Activated T-cell treated with anti-CD3 and anti-CD28 coated beads, Interleukin-2, amount 50 U/mL, for 24 hours (primary cell): ENCODE results near the gene TBX20.
A peak's percentile ranks its signal among the peaks of the same experiment; 100 is the strongest.

Source experiments
- DNase-seq: peaks from one replicate; pipeline ENCODE4 v3.0.0-alpha.2; 2020
- H3K27ac Mint-ChIP-seq: 2 replicates; pipeline ENCODE4 v1.8.0; 2020; ENCODE audit warnings: mild to moderate bottlenecking, mixed read lengths
- H3K27me3 Mint-ChIP-seq: 2 replicates; pipeline ENCODE4 v1.8.0; 2020; ENCODE audit warnings: mixed read lengths
- H3K36me3 Mint-ChIP-seq: 2 replicates; pipeline ENCODE4 v1.8.0; 2020; ENCODE audit warnings: low read depth, mixed read lengths
- H3K4me1 Mint-ChIP-seq: 2 replicates; pipeline ENCODE4 v1.8.0; 2020; ENCODE audit warnings: low read depth, mixed read lengths
- H3K4me3 Mint-ChIP-seq: 2 replicates; pipeline ENCODE4 v1.8.0; 2020; ENCODE audit warnings: mild to moderate bottlenecking, moderate library complexity, mixed read lengths
- H3K9me3 Mint-ChIP-seq: 2 replicates; pipeline ENCODE4 v1.8.0; 2020; ENCODE audit warnings: mixed read lengths

The TBX20 gene, protein sequence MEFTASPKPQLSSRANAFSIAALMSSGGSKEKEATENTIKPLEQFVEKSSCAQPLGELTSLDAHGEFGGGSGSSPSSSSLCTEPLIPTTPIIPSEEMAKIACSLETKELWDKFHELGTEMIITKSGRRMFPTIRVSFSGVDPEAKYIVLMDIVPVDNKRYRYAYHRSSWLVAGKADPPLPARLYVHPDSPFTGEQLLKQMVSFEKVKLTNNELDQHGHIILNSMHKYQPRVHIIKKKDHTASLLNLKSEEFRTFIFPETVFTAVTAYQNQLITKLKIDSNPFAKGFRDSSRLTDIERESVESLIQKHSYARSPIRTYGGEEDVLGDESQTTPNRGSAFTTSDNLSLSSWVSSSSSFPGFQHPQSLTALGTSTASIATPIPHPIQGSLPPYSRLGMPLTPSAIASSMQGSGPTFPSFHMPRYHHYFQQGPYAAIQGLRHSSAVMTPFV

DNA sequence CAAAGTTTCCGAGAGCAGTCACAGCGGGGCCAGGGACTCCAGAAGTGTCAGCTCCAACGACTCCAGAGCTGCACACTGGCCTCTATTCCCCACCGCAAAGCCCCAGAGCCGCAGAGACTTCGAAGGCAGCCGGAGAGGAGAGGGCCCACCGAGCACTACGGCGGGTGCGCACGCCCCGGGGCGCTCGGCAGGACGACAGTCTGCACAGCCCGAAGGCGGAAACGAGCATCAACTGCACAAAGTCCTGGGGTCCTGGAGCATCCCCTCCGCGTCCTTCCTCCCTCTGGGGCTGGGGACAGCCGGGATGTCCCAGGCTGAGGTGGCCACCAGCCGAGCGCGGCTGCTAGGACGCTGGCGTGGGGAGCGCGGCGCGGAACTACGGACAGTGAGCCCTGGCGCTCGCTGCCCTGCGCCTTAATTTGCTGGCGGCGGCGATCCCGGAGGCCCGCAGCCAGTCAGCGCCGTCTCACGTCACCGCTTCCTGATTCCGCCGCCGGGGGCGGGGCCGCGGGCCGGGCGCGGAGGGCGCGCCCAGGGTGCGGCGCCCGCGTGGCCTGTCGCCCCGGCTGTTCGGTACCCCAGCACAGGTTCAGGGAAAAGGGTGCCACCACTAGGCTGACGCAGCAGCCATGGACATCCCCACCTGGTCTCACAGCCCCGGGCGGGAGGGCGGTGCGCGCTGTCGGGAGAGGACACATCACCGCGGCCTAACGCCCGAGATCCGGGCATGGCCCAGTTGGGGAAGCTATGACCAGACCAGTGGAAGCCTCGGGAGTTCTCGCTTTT, at the start of gene TBX20:
TSS of gene TBX20 (minus strand) at position 391 of the 786 bp plus-strand sequence. CDS start 480 bp downstream, outside the sequence.
- H3K36me3 Mint-ChIP-seq, result no peaks in the 10 kb centered on the region
- no peak within 1 kb of the TSS for H3K27ac Mint-ChIP-seq
- H3K4me1 Mint-ChIP-seq, result peaks cover 23% of the 10 kb centered on the region
- H3K27me3 Mint-ChIP-seq, result peaks cover 92% of the 10 kb centered on the region
- H3K9me3 Mint-ChIP-seq, result peaks cover 3% of the 10 kb centered on the region
- peak within 1 kb of the TSS; percentile 53 for H3K4me3 Mint-ChIP-seq
- peak; percentile 46 for DNase-seq

DNA sequence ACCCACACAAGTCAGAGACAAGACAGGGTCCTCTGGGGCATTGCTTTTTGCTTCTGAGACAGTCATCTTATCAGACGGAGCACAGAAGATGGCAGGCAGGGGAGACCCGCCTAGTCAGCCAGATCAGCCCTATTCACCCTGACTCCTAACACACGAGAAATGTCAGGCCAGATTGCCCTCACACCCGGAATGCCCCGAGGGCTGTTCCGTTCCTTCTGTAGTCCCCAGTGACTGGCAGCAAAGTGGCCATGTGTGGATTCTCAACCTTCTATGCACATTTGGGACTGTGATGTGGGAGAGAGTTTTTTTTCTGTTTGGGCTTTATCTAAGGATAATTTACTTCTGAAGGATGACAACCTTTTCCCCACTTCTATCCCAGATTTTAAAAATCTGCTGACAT, 35.5 kb upstream of the TBX20 start:
- no peaks in the 10 kb centered on the region for H3K36me3 Mint-ChIP-seq
- H3K27me3 Mint-ChIP-seq, result peaks cover 5% of the 10 kb centered on the region
- no peak for DNase-seq
- no peak overlapping the region for H3K4me3 Mint-ChIP-seq
- no peak overlapping the region for H3K27ac Mint-ChIP-seq
- no peaks in the 10 kb centered on the region for H3K4me1 Mint-ChIP-seq
- peaks cover 5% of the 10 kb centered on the region for H3K9me3 Mint-ChIP-seq

DNA sequence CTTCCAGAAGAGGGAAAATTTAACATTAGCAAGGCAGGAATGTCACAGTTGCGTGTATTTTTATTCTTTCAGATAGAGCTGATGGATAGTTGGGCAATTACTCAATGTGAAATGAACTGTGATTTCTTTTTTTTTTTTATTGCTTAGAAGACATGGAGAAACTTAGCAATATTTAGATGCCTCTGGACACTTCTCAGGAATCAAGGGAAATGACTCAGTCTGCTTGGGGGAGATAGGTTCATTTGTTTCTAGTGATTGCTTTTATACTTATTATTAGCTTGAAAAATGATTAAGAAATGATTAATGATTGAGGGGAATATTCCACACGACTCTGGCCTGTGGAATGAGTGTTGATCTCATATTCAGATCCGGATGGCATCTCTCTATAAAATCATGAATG, 33.1 kb upstream of the TBX20 start:
- no peak overlapping the region for H3K27ac Mint-ChIP-seq
- no peaks in the 10 kb centered on the region for H3K4me1 Mint-ChIP-seq
- H3K27me3 Mint-ChIP-seq, result peaks cover 9% of the 10 kb centered on the region
- H3K9me3 Mint-ChIP-seq, result peaks cover 5% of the 10 kb centered on the region
- no peaks in the 10 kb centered on the region for H3K36me3 Mint-ChIP-seq
- no peak overlapping the region for H3K4me3 Mint-ChIP-seq
- no peak for DNase-seq

DNA sequence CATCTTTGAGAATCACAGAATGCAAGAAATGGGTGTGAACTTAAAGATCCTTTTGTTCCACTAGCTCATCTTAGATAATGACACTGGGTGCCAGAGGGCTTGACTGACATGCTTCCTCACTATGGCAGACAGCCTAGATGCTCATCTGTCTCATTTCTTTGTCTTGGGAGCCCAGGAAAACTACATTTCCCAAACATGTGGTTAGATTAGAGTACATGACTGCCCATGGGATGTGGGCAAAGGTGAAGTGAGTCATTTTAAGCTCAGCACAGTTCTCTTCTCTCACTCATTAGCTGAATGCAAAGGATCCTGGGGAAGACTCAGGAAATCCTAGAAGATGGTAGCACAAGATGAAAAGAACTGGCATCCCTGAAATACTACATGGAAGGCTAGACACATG, 32.5 kb upstream of the TBX20 start:
- H3K27ac Mint-ChIP-seq, result no peak overlapping the region
- H3K27me3 Mint-ChIP-seq, result peaks cover 11% of the 10 kb centered on the region
- H3K9me3 Mint-ChIP-seq, result peaks cover 5% of the 10 kb centered on the region
- no peak for DNase-seq
- no peak overlapping the region for H3K4me3 Mint-ChIP-seq
- no peaks in the 10 kb centered on the region for H3K36me3 Mint-ChIP-seq
- no peaks in the 10 kb centered on the region for H3K4me1 Mint-ChIP-seq

DNA sequence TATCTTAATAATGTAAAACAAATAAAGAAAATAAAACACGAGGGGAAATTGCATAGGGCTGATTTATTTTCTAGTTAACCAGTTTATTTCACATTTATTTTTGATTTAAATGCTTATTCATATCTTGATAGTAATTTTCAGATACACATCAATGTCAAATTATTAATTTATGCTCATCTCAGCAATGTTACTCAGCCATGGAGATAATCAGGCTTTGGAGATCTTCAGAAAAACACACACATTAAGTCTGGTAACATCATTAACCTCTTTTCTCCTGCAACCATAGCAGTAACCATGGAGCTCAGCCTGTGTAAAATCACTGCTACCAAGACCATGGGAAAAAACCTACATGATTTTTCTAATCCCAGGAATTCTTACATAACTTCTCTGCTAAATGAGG, 31.9 kb upstream of the TBX20 start:
- Mint-ChIP-seq H3K4me1 (no peaks in the 10 kb centered on the region), H3K36me3 (no peaks in the 10 kb centered on the region), H3K4me3 (no peak overlapping the region), H3K9me3 (peaks cover 5% of the 10 kb centered on the region), H3K27me3 (peaks cover 12% of the 10 kb centered on the region), H3K27ac (no peak overlapping the region)
- no peak for DNase-seq

DNA sequence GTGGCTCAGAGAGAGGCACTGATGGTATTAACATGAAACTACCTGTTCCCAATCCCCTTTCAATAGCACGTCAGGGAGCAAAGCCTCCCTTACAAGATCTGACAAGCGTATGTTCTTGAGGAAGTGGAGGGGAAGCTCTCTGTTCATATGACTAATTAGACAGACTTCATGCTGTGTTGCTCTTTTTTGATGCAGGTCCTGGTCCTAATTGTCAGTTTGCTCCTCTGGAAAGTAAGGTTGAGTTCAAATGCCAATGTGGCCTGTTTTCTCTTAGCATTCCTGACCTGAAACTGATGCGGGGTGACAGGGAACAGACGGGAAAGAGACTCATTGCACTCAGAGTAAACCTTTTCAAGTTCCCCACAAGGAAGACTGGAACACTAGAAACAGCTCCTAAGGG, 27.0 kb upstream of the TBX20 start:
- Mint-ChIP-seq H3K27me3 (peaks cover 7% of the 10 kb centered on the region), H3K27ac (no peak overlapping the region), H3K4me3 (no peak overlapping the region)

DNA sequence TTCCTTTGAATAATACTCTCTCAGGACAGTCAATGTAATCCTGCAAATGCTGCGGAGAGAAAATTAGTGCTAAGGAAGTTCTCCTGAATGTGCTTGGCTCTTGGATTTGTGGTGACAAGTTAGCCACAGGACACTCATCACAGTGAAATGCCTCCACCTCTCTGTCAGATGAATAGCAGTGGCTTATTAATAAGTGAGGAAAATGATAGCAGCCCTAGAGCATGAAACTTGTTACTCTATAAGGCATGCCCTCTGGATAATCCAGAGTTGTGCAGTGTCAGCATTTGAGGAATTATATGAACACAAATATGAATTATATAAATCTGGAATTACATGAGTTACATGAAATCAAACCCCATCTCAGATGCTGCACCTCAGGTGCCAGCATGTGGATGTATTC, 23.5 kb upstream of the TBX20 start:
- no peak for DNase-seq
- Mint-ChIP-seq H3K9me3 (peaks cover 7% of the 10 kb centered on the region), H3K4me1 (no peaks in the 10 kb centered on the region), H3K36me3 (no peaks in the 10 kb centered on the region), H3K27ac (no peak overlapping the region), H3K4me3 (no peak overlapping the region), H3K27me3 (peaks cover 20% of the 10 kb centered on the region)

More for the DNA sequence above, 27.0 kb upstream of the TBX20 start:
- H3K4me1 Mint-ChIP-seq, result no peaks in the 10 kb centered on the region
- DNase-seq, result no peak
- H3K9me3 Mint-ChIP-seq, result no peaks in the 10 kb centered on the region
- no peaks in the 10 kb centered on the region for H3K36me3 Mint-ChIP-seq

DNA sequence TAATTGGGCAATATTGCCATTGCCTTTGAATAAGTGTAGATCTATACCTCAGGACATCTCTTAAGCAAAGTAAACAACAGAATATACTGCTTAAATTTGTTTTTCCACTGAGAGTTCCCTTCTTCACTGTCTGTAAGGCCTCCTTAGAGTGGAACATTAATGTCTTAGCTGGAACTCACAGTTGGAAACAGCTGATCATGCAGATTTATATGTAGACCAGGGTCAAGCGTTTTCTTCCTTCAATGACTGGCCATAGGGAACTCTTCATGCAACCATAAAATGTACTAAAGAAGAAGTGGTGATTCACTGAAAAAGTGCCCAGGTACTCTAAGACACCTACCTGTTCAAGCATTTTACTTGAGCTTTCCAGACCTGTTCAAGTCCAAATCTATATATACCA, 18.3 kb upstream of the TBX20 start:
- Mint-ChIP-seq H3K36me3 (no peaks in the 10 kb centered on the region), H3K4me1 (no peaks in the 10 kb centered on the region), H3K4me3 (no peak overlapping the region), H3K9me3 (peaks cover 7% of the 10 kb centered on the region), H3K27me3 (peaks cover 37% of the 10 kb centered on the region), H3K27ac (no peak overlapping the region)
- no peak for DNase-seq

DNA sequence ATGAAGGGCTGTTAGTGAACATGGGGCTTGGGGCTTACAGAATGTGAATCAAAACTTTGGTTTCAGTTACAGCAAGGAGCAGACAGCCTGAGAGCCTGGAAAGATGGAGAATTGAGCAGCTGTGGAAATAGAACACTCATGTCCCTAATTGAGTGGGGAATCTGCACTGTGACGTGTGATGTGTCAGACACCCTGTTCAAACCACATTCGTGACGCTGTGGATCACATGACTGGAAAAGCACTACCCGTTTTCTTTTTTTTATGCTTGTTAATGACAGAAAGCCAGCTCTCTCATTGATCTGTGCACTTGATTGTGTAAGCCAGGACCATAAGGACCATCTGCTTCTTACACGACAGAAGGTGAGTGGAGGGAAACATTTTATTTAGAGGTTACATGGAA, 15.1 kb upstream of the TBX20 start:
- no peak for DNase-seq
- H3K36me3 Mint-ChIP-seq, result no peaks in the 10 kb centered on the region
- no peak overlapping the region for H3K27ac Mint-ChIP-seq
- no peak overlapping the region for H3K4me3 Mint-ChIP-seq
- H3K4me1 Mint-ChIP-seq, result no peaks in the 10 kb centered on the region
- H3K9me3 Mint-ChIP-seq, result peaks cover 7% of the 10 kb centered on the region
- peaks cover 49% of the 10 kb centered on the region for H3K27me3 Mint-ChIP-seq

DNA sequence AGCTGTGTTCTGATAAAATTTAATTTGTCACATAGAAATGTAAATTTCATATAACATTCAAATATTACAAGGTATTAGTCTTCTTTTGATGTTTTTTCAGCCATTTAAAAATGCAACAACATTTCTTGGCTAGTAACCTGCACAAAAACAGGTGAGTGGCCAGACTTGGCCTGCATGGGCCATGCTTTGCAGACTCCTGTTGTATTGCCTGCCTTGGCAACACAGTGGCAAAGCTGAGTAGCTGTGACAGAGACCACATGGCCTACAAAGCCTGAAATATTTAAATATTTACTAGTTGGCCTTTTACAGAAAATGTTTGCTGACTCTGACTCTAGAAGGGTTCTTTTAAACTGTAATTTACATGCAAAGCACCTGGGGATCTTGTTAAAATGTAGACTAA, 13.5 kb upstream of the TBX20 start:
- no peaks in the 10 kb centered on the region for H3K36me3 Mint-ChIP-seq
- no peak overlapping the region for H3K27ac Mint-ChIP-seq
- no peaks in the 10 kb centered on the region for H3K4me1 Mint-ChIP-seq
- peaks cover 52% of the 10 kb centered on the region for H3K27me3 Mint-ChIP-seq
- no peaks in the 10 kb centered on the region for H3K9me3 Mint-ChIP-seq
- no peak overlapping the region for H3K4me3 Mint-ChIP-seq
- no peak for DNase-seq

DNA sequence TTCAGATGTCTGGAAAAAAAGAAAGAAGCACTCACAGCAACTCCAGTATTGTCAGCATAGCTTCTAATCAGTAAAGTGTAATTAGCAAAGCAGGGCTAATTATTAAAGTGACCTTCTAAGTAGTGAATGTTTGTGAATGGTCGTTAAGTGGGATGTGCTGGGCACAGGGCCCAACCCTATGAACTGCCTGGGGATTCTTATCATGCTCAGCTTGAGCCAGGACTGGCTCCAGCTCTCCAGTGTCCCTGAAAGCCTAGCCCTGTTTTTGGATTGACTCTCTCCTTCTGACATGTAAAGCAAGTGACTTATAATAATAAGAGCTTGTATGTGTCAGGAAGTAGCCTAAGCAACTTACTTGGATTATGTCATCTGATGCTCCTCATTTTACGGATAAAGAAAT, 9.5 kb upstream of the TBX20 start:
- DNase-seq, result no peak
- Mint-ChIP-seq H3K36me3 (no peaks in the 10 kb centered on the region), H3K27me3 (peaks cover 73% of the 10 kb centered on the region), H3K27ac (no peak overlapping the region), H3K4me1 (peaks cover 4% of the 10 kb centered on the region), H3K9me3 (no peaks in the 10 kb centered on the region), H3K4me3 (no peak overlapping the region)

DNA sequence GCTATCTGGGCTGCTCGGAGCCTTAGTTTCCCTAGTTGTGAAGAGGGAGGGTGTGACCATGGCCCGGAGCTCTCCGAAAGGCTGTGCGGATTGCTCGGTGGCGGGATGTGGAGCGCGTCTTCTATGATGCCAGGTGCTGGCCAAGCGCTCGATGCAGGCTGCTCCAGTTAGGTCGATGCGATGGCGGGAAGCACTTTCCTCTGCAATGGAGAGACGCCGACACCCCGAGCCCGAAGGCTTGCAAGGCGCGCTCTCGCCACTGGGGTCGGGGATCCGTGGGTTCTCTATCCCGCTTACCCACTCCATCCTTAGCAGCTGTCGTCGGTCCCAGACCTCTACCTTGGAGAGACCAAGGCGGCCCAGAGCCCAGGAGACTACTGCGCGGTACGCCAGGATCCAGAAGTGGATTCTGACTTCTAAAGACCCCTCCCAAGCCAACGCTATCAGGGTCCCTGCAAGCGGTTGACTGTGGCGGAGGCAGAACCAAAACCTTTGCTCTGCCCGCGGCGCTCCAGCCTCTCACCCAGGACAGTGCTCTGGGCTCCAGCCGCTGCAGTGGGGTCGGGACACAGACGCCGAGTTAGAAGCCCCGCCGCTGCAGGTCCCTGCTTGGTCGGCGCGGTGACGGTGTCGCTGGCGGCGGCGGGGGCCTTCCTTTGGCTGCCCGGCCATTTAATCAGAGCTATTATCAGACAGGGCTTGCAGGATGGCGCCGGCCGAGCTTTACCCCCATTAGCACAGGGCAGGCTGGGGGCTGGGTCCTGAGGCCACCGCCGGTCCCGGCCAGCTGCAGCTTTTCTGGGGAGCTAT, 7.8 kb upstream of the TBX20 start:
- Mint-ChIP-seq H3K36me3 (no peaks in the 10 kb centered on the region), H3K4me1 (peaks cover 8% of the 10 kb centered on the region), H3K9me3 (no peaks in the 10 kb centered on the region), H3K27me3 (peaks cover 87% of the 10 kb centered on the region), H3K27ac (no peak overlapping the region), H3K4me3 (no peak overlapping the region)
- DNase-seq, result no peak

DNA sequence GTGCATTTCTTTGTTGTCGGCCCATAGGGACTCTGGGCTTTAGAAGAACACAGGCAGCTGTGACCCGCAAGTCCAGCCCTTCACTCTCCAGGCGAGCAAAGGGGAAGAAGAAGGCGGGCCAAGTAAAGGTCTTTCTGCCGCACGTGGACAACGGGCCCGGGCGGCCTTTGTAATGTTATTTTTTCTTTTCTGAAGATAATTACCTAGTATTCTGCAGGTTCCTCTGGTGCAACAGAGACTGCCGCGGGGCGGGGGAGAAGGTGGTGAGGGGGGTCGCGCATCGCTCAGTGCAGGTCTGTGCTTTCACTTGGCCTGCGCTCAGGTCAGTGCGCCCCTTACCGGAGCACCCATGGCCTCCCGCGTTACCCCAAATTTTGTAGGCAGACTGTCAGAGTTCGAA, 7.1 kb upstream of the TBX20 start:
- no peaks in the 10 kb centered on the region for H3K9me3 Mint-ChIP-seq
- H3K27me3 Mint-ChIP-seq, result peaks cover 90% of the 10 kb centered on the region
- DNase-seq, result no peak
- no peak overlapping the region for H3K27ac Mint-ChIP-seq
- no peak overlapping the region for H3K4me3 Mint-ChIP-seq
- H3K36me3 Mint-ChIP-seq, result no peaks in the 10 kb centered on the region
- H3K4me1 Mint-ChIP-seq, result peaks cover 8% of the 10 kb centered on the region

DNA sequence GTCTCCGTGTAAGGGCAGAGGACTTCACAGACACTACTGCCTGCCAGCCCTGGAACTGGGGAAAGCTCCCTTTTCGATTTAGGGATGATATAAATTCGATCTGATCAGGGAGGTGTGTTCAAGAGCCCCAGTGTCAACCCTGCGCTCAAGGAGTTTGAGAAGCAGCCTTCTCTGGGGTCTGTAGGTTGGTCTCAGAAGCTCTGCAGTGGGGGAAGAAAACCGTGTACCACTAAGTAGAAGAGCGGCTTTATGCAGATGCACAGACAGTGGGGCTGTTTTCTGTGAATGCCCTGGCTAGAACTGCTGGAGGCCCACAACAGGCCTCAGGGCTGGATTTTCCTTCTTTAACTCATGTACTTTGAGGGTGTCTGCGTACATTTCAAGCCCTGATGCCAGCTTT, 6.3 kb upstream of the TBX20 start:
- H3K9me3 Mint-ChIP-seq, result peaks cover 2% of the 10 kb centered on the region
- peaks cover 8% of the 10 kb centered on the region for H3K4me1 Mint-ChIP-seq
- no peak overlapping the region for H3K27ac Mint-ChIP-seq
- no peak overlapping the region for H3K4me3 Mint-ChIP-seq
- peaks cover 90% of the 10 kb centered on the region for H3K27me3 Mint-ChIP-seq
- no peak for DNase-seq
- H3K36me3 Mint-ChIP-seq, result no peaks in the 10 kb centered on the region
